H9 (cell line): ENCODE results near the gene SPTBN2. TPM values are rescaled to one million over a fixed set of nuclear protein-coding genes. Genes with fewer than 3 reads are reported as not detected.
A peak's percentile ranks its signal among the peaks of the same experiment; 100 is the strongest.

Source experiments
- DNase-seq: peaks from one replicate; pipeline ENCODE4 v3.0.0-alpha.2; 2017
- H2AFZ ChIP-seq: one replicate; pipeline ENCODE4 v1.6.1; 2013; ENCODE audit warnings: mild to moderate bottlenecking, low read length, control low read depth, moderate library complexity
- H2AK5ac ChIP-seq: 2 replicates; pipeline ENCODE4 v1.6.1; 2013; ENCODE audit warnings: low read length, control low read depth, mixed read lengths; ENCODE audit not compliant: insufficient read length
- H2BK120ac ChIP-seq: one replicate; pipeline ENCODE4 v1.6.1; 2013; ENCODE audit warnings: low read depth, mild to moderate bottlenecking, low read length, control low read depth, inconsistent platforms; ENCODE audit not compliant: poor library complexity, severe bottlenecking
- H2BK12ac ChIP-seq: 2 replicates; pipeline ENCODE4 v1.6.1; 2013; ENCODE audit warnings: low read length, control low read depth, mixed read lengths, low read depth; ENCODE audit not compliant: insufficient read length
- H2BK15ac ChIP-seq: 2 replicates; pipeline ENCODE4 v1.6.1; 2013; ENCODE audit warnings: low read depth, low read length, control low read depth
- H2BK20ac ChIP-seq: one replicate; pipeline ENCODE4 v1.6.1; 2013; ENCODE audit warnings: low read depth, mild to moderate bottlenecking, low read length, control low read depth, inconsistent platforms; ENCODE audit not compliant: poor library complexity, severe bottlenecking
- H2BK5ac ChIP-seq: 2 replicates; pipeline ENCODE4 v1.6.1; 2013; ENCODE audit warnings: low read length, control low read depth, mixed read lengths; ENCODE audit not compliant: insufficient read length
- H3K14ac ChIP-seq: 2 replicates; pipeline ENCODE4 v1.6.1; 2013; ENCODE audit warnings: low read length, control low read depth; ENCODE audit not compliant: insufficient read depth
- H3K18ac ChIP-seq: 2 replicates; pipeline ENCODE4 v1.6.1; 2013; ENCODE audit warnings: low read depth, mild to moderate bottlenecking, mixed read lengths, low read length, control low read depth; ENCODE audit not compliant: insufficient read length
- H3K23ac ChIP-seq: 2 replicates; pipeline ENCODE4 v1.6.1; 2013; ENCODE audit warnings: low read length, control low read depth, mixed read lengths, low read depth; ENCODE audit not compliant: insufficient read length
- H3K23me2 ChIP-seq: 2 replicates; pipeline ENCODE4 v1.6.1; 2013; ENCODE audit warnings: low read depth, mild to moderate bottlenecking, mixed read lengths, low read length, control low read depth; ENCODE audit not compliant: insufficient read length, poor library complexity, severe bottlenecking
- H3K27ac ChIP-seq: 2 replicates; pipeline ENCODE4 v1.5.1; 2013; ENCODE audit warnings: low read length, control low read depth, mixed read lengths, low read depth; ENCODE audit not compliant: insufficient read length
- H3K27me3 ChIP-seq: 2 replicates; pipeline ENCODE4 v1.6.1; 2013; ENCODE audit warnings: low read length, control low read depth, inconsistent platforms; ENCODE audit not compliant: insufficient read depth
- H3K4ac ChIP-seq: 2 replicates; pipeline ENCODE4 v1.6.1; 2013; ENCODE audit warnings: low read depth, mild to moderate bottlenecking, control low read depth, inconsistent platforms, low read length, moderate library complexity
- H3K4me1 ChIP-seq: 2 replicates; pipeline ENCODE4 v1.6.1; 2013; ENCODE audit warnings: low read length, control low read depth, inconsistent platforms; ENCODE audit not compliant: insufficient read depth
- H3K4me2 ChIP-seq: 2 replicates; pipeline ENCODE4 v1.6.1; 2013; ENCODE audit warnings: low read length, control low read depth, mixed read lengths; ENCODE audit not compliant: insufficient read length, insufficient read depth
- H3K56ac ChIP-seq: 2 replicates; pipeline ENCODE4 v1.6.1; 2013; ENCODE audit warnings: low read depth, mild to moderate bottlenecking, mixed read lengths, low read length, control low read depth; ENCODE audit not compliant: insufficient read length
- H3K79me1 ChIP-seq: 2 replicates; pipeline ENCODE4 v1.6.1; 2013; ENCODE audit warnings: low read depth, mild to moderate bottlenecking, moderate library complexity, low read length, control low read depth, inconsistent platforms; ENCODE audit not compliant: insufficient read depth, poor library complexity, severe bottlenecking
- H3K79me2 ChIP-seq: 2 replicates; pipeline ENCODE4 v1.6.1; 2013; ENCODE audit warnings: low read length, control low read depth, inconsistent platforms; ENCODE audit not compliant: insufficient read depth
- H3K9ac ChIP-seq: 2 replicates; pipeline ENCODE4 v1.6.1; 2013; ENCODE audit warnings: low read length, control low read depth, mixed read lengths; ENCODE audit not compliant: insufficient read length; ENCODE audit errors: extremely low read depth
- H3K9me3 ChIP-seq: one replicate; pipeline ENCODE4 v1.6.1; 2013; ENCODE audit warnings: low read depth, low read length, inconsistent platforms; ENCODE audit not compliant: control insufficient read depth
- H3T11ph ChIP-seq: one replicate; pipeline ENCODE4 v1.6.1; 2013; ENCODE audit warnings: mild to moderate bottlenecking, low read length, control low read depth, inconsistent platforms
- H4K20me1 ChIP-seq: one replicate; pipeline ENCODE4 v1.6.1; 2013; ENCODE audit not compliant: control insufficient read depth, insufficient read length, insufficient read depth
- H4K5ac ChIP-seq: 2 replicates; pipeline ENCODE4 v1.6.1; 2013; ENCODE audit warnings: low read depth, mild to moderate bottlenecking, mixed read lengths, low read length, control low read depth; ENCODE audit not compliant: insufficient read length
- H4K8ac ChIP-seq: replicated peaks from 2 replicates; pipeline ENCODE4 v1.6.1; 2013; ENCODE audit warnings: low read length, control low read depth, mixed read lengths, low read depth; ENCODE audit not compliant: insufficient read length
- H4K91ac ChIP-seq: 2 replicates; pipeline ENCODE4 v1.6.1; 2013; ENCODE audit warnings: low read depth, mild to moderate bottlenecking, moderate library complexity, mixed read lengths, low read length, control low read depth; ENCODE audit not compliant: insufficient read length
- H3K27ac Mint-ChIP-seq, 3 experiments: 2 replicates in 2 of 3; 3 replicates in 1 of 3; pipeline ENCODE4 v1.8.0; 2020 to 2021; ENCODE audit warnings: mixed read lengths in 3 of 3, mild to moderate bottlenecking in 1 of 3, moderate library complexity in 1 of 3
- H3K27me3 Mint-ChIP-seq: 2 replicates; pipeline ENCODE4 v1.8.0; 2021; ENCODE audit warnings: low read depth, mild to moderate bottlenecking, moderate library complexity, mixed read lengths
- H3K36me3 Mint-ChIP-seq, 3 experiments: 2 replicates in 2 of 3; 3 replicates in 1 of 3; pipeline ENCODE4 v1.8.0; 2020 to 2021; ENCODE audit warnings: low read depth in 3 of 3, mixed read lengths in 3 of 3; ENCODE audit not compliant: insufficient read depth in 1 of 3
- H3K4me1 Mint-ChIP-seq, 2 experiments: 2 replicates each; pipeline ENCODE4 v1.8.0; 2020; ENCODE audit warnings: mixed read lengths in 2 of 2
- H3K4me3 Mint-ChIP-seq, 2 experiments: 2 replicates in 1 of 2; 3 replicates in 1 of 2; pipeline ENCODE4 v1.8.0; 2020 to 2021; ENCODE audit warnings: mild to moderate bottlenecking in 2 of 2, mixed read lengths in 2 of 2, moderate library complexity in 1 of 2
- H3K9me3 Mint-ChIP-seq, 2 experiments: 2 replicates in 1 of 2; 3 replicates in 1 of 2; pipeline ENCODE4 v1.8.0; 2020; ENCODE audit warnings: mild to moderate bottlenecking in 2 of 2, mixed read lengths in 2 of 2, moderate library complexity in 1 of 2
- WGBS: extraction: QIAGEN DNeasy Blood & Tissue Kit; methylation state at CpG from one replicate; pipeline ENCODE4 v1.1.7; 2013; ENCODE audit warnings: missing lambda C conversion rate, low lambda C conversion rate, mixed read lengths; ENCODE audit not compliant: insufficient read length; ENCODE audit errors: extremely low coverage; 5-methylcytosine and 5-hydroxymethylcytosine counted together
- total RNA-seq: library from RNA; stranded (reverse); gene quantifications from 2 replicates; pipeline ENCODE4 v1.2.1, GENCODE V29; 2021
- TF ChIP-seq, protein P1 (sequence below): fragments of 200-600 bp; sonication (generic); conservative IDR thresholded peaks from 3 replicates; pipeline ENCODE4 v1.8.0; 2021; ENCODE audit warnings: antibody characterized with exemption, mild to moderate bottlenecking

SPTBN2 gene
- total RNA-seq, 1 experiment from 2014 or later: 80.4 TPM

DNA sequence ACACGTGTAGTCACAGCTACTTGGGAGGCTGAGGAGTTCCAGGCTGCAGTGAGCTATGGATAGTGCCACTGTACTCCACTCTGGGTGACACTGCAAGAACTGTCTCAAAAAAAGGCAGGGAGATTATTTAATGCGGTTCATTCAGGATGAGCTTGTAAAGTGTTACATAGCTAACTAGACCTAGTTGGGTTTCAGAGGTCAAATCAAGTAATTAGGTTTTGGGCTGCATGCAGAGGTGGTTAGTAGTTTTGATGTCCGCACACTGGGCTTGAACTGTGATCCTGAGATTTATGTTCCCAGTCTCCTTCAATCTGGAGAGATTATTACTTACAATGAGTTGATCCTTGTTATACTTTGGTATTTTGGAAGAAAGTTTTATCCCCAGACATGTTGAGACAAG, 92.6 kb downstream of the SPTBN2 start:
- WGBS: no CpG with 5 or more reads among the region's 3 CpGs
- Histone ChIP-seq H2AFZ (no peak overlapping the region), H3K79me2 (peaks cover 32% of the 10 kb centered on the region), H2BK5ac (no peak overlapping the region), H3K23me2 (peaks cover 12% of the 10 kb centered on the region), H3T11ph (no peak overlapping the region), H3K14ac (no peak overlapping the region), H4K8ac (no peak overlapping the region), H3K4me1 (peaks cover 3% of the 10 kb centered on the region), H3K9me3 (no peaks in the 10 kb centered on the region), H3K4ac (no peak overlapping the region), H3K4me2 (no peak overlapping the region), H3K56ac (no peak overlapping the region), H2BK120ac (no peak overlapping the region), H3K23ac (no peak overlapping the region), H3K27me3 (no peaks in the 10 kb centered on the region), H4K91ac (no peak overlapping the region), H3K79me1 (no peaks in the 10 kb centered on the region), H3K9ac (no peak overlapping the region), H4K5ac (no peak overlapping the region), H2BK15ac (no peak overlapping the region), H3K27ac (peak overlapping the region; percentile 30), H2BK20ac (no peak overlapping the region), H4K20me1 (no peaks in the 10 kb centered on the region), H2BK12ac (no peak overlapping the region), H3K18ac (no peak overlapping the region), H2AK5ac (no peak overlapping the region)
- H3K9me3 Mint-ChIP-seq: no peaks in the 10 kb centered on the region
- H3K36me3 Mint-ChIP-seq: peaks cover 34 to 73% (median 53%) of the 10 kb centered on the region in 3 experiments
- DNase-seq: no peak
- peaks cover 35 to 38% of the 10 kb centered on the region in 2 experiments for H3K4me1 Mint-ChIP-seq
- H3K4me3 Mint-ChIP-seq: no peak overlapping the region
- peak overlapping the region in 1 of 3 experiments; percentile 99; a peak in 3 of 7 replicates for H3K27ac Mint-ChIP-seq
- TF ChIP-seq, protein P1, sequence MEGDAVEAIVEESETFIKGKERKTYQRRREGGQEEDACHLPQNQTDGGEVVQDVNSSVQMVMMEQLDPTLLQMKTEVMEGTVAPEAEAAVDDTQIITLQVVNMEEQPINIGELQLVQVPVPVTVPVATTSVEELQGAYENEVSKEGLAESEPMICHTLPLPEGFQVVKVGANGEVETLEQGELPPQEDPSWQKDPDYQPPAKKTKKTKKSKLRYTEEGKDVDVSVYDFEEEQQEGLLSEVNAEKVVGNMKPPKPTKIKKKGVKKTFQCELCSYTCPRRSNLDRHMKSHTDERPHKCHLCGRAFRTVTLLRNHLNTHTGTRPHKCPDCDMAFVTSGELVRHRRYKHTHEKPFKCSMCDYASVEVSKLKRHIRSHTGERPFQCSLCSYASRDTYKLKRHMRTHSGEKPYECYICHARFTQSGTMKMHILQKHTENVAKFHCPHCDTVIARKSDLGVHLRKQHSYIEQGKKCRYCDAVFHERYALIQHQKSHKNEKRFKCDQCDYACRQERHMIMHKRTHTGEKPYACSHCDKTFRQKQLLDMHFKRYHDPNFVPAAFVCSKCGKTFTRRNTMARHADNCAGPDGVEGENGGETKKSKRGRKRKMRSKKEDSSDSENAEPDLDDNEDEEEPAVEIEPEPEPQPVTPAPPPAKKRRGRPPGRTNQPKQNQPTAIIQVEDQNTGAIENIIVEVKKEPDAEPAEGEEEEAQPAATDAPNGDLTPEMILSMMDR: no peak
- peaks cover 2% of the 10 kb centered on the region; the same call in 1 of the 2 replicates for H3K27me3 Mint-ChIP-seq

Other genes starting within 250 kb of the SPTBN2 start
- 83.1 and 85.3 TPM in 2 replicates for gene DPP3, start 248.8 kb downstream of the SPTBN2 start, total RNA-seq
- gene BBS1, start 218.6 kb downstream of the SPTBN2 start, total RNA-seq: 27.2 and 29.5 TPM in 2 replicates
- 8.1 and 8.9 TPM in 2 replicates for gene ZDHHC24, start 183.2 kb downstream of the SPTBN2 start, total RNA-seq
- gene ACTN3, start 182.3 kb downstream of the SPTBN2 start, total RNA-seq: 45.7 TPM in 2 replicates
- gene CTSF, start 160.6 kb downstream of the SPTBN2 start, total RNA-seq: 0.48 and 0.98 TPM in 2 replicates
- gene CCDC87, start 136.2 kb downstream of the SPTBN2 start, total RNA-seq: 0.88 and 1.1 TPM in 2 replicates
- 57.5 and 61.1 TPM in 2 replicates for gene CCS, start 136.0 kb downstream of the SPTBN2 start, total RNA-seq
- gene RBM14, start 112.6 kb downstream of the SPTBN2 start, total RNA-seq: 164 and 171 TPM in 2 replicates
- gene RBM4, start 90.5 kb downstream of the SPTBN2 start, total RNA-seq: 264 and 272 TPM in 2 replicates
- 34.0 and 36.9 TPM in 2 replicates for gene RBM4B, start 51.3 kb downstream of the SPTBN2 start, total RNA-seq
- gene RCE1, start 114.2 kb upstream of the SPTBN2 start, total RNA-seq: 49.0 and 52.5 TPM in 2 replicates
- gene LRFN4, start 127.8 kb upstream of the SPTBN2 start, total RNA-seq: 65.1 and 66.7 TPM in 2 replicates
- gene PC, start 229.2 kb upstream of the SPTBN2 start, total RNA-seq: 31.7 and 32.6 TPM in 2 replicates
- gene C11orf86, start 246.1 kb upstream of the SPTBN2 start, total RNA-seq: 0.24 TPM in 1 of 2 replicates, not detected in the other